ENCODE measurements around the gene RIPOR2.

GRCh38 chr6:24851086-24851485 is 84.7 kb downstream of the RIPOR2 start:
- TF ChIP-seq CTCF (IDR thresholded peaks at IDR 0.05) (no peak), POLR2A (IDR thresholded peaks at IDR 0.05) (no peak)

Data from Peyer's patch (tissue), 4 donors.